ENCODE data around the gene PICK1. TPM values are rescaled to one million over a fixed set of nuclear protein-coding genes. Genes with fewer than 3 reads are reported as not detected.

The PICK1 gene
- total RNA-seq, 1 experiment from 2014 or later = 35.7 TPM

DNA sequence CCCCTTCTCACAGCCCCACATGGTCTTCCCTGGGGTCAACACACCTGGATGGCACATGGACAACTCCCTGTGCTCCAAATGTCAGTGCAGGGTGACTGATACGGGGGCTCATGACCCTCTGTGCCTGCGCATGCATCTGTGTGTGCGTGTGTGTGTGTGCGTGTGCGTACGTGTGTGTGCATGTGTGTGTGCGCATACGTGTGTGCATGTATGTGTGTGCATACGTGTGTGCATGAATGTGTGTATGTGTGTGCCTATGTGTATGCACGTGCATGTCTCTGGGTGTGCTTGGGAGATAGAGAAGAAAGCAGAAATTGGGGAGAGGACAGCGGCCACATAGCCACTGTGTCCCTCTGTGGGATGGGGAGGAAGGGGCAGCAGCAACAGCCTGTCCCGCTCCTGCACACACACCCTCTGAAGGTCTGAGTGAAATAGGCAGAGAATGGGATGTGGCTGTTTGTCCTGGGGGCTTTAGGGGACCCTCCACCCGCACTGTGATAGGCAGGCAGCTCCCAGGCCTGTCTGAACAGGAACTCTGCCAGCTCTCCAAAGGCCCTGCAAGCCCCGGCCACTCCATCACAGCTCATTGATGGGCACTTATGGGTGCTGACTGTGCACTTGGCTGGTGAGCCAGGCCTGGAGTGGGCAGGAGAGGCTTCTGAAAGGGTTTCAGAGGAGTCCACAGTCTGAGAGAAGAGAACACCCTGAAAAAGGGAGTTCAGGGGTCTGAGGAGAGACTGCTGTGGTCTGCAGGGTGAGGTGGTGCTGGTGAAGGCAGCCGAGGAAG lies 28.7 kb upstream of the PICK1 start:
- H3K9me3 ChIP-seq (ENCODE audit: control insufficient read depth, low read depth, low read length) = no peaks in the 10 kb centered on the region
- H2AK5ac ChIP-seq (ENCODE audit: insufficient read length, low read length) = no peak overlapping the region
- no peaks in the 10 kb centered on the region for H3K27me3 ChIP-seq (ENCODE audit: insufficient read depth, low read length)
- H4K91ac ChIP-seq (ENCODE audit: insufficient read length, low read depth, low read length) = no peak overlapping the region
- H3K18ac ChIP-seq (ENCODE audit: insufficient read length, low read depth, low read length) = no peak overlapping the region
- Mint-ChIP-seq H3K4me3 (0 out of 5 replicates have a peak overlapping the region, but pooled peaks of 1 of the 2 experiments have one; percentile 1), H3K9me3 (no peaks in the 10 kb centered on the region), H3K27ac (peak overlapping the region in 1 of 3 experiments; percentile 1; a peak in 1 of 7 replicates), H3K4me1 (peaks cover 14 to 21% of the 10 kb centered on the region in 2 experiments), H3K36me3 (ENCODE audit: insufficient read depth in 1 of 3, low read depth in 3 of 3) (no peaks in the 10 kb centered on the region), H3K27me3 (ENCODE audit: low read depth) (peaks cover 34% of the 10 kb centered on the region)
- no peaks in the 10 kb centered on the region for H4K20me1 ChIP-seq (ENCODE audit: control insufficient read depth, insufficient read depth, insufficient read length)
- H2BK5ac ChIP-seq (ENCODE audit: insufficient read length, low read length) = no peak overlapping the region
- no peak overlapping the region for H2BK20ac ChIP-seq (ENCODE audit: low read depth, low read length, poor library complexity, severe bottlenecking)
- no peak overlapping the region for H3T11ph ChIP-seq (ENCODE audit: low read length)
- no peaks in the 10 kb centered on the region for H3K4me1 ChIP-seq (ENCODE audit: insufficient read depth, low read length)
- H3K27ac ChIP-seq (ENCODE audit: insufficient read length, low read depth, low read length) = no peak overlapping the region
- no peak overlapping the region for H3K4ac ChIP-seq (ENCODE audit: low read depth, low read length)
- H3K9ac ChIP-seq (ENCODE audit: extremely low read depth, insufficient read length, low read length) = no peak overlapping the region
- H4K8ac ChIP-seq (replicated peaks; ENCODE audit: insufficient read length, low read depth, low read length) = no peak overlapping the region
- no peak overlapping the region for H2BK12ac ChIP-seq (ENCODE audit: insufficient read length, low read depth, low read length)
- H3K4me2 ChIP-seq (ENCODE audit: insufficient read depth, insufficient read length, low read length) = no peak overlapping the region
- no CpG with 5 or more reads among the region's 15 CpGs for WGBS (ENCODE audit: extremely low coverage, insufficient read length, low lambda C conversion rate)
- no peaks in the 10 kb centered on the region for H3K79me2 ChIP-seq (ENCODE audit: insufficient read depth, low read length)
- H3K23me2 ChIP-seq (ENCODE audit: insufficient read length, low read depth, low read length, poor library complexity, severe bottlenecking) = no peaks in the 10 kb centered on the region
- no peak for DNase-seq
- H3K23ac ChIP-seq (ENCODE audit: insufficient read length, low read depth, low read length) = no peak overlapping the region
- no peak overlapping the region for H2BK120ac ChIP-seq (ENCODE audit: low read depth, low read length, poor library complexity, severe bottlenecking)
- no peak overlapping the region for H2AFZ ChIP-seq (ENCODE audit: low read length)
- no peak overlapping the region for H2BK15ac ChIP-seq (ENCODE audit: low read depth, low read length)
- H3K56ac ChIP-seq (ENCODE audit: insufficient read length, low read depth, low read length) = no peak overlapping the region
- no peak for TF ChIP-seq CTCF (conservative IDR thresholded peaks at IDR 0.05)
- no peak overlapping the region for H3K14ac ChIP-seq (ENCODE audit: insufficient read depth, low read length)
- no peak overlapping the region for H4K5ac ChIP-seq (ENCODE audit: insufficient read length, low read depth, low read length)
- no peaks in the 10 kb centered on the region for H3K79me1 ChIP-seq (ENCODE audit: insufficient read depth, low read depth, low read length, poor library complexity, severe bottlenecking)
